Measurements from ENCODE around the gene TCF7.

TCF7 gene

DNA sequence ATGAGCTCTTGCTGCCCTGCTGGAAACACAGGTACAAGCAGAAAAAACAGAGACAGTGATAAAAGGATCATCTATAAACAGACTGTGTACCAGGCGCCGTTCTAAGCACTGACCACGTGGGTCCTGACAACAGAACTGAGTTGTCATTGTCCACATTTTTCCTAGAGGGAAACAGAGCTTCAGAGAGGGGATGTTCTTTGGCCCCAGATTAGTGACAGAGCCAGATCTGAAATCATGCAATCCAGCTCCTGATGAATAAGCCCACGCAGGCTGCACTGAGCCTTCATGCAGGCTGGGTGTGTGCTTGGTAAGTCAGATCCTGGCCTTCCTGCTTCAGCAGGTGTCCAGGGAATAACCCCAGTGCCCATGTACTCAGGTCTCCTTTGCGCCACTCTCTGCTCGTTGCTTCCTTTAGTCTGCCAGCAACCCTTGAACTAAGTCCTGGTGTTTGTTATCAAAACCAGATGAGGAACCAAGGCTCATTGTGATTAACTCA, 22.8 kb upstream of the TCF7 start:
- no peak for DNase-seq

DNA sequence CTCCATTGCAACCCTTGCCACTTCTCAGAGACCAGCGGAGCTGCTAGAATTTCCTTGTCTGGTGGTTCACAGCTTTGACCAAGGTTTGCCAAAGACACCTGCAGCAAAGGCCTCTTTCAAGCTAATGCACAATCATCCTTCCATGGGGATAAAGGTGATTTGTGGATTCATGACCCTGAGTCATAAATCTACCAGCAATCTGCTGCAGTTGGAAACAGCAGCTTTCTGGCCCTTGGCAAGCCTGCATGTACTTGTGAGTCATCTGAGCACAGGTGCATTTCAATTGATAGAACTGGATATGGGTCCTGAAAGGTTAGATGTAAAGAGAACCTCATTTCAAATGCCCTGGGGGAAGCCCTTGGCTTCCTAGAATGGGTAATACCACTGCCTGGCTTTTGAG, 21.6 kb upstream of the TCF7 start:
- no peak for DNase-seq

- DNase-seq, result no peak
These were observed 21.1 kb upstream of the TCF7 start for GRCh38 chr5:134093351-134093750.

GRCh38 chr5:134095293-134095692, 19.2 kb upstream of the TCF7 start:
- DNase-seq, result no peak

- no peak for DNase-seq
These were observed 18.4 kb upstream of the TCF7 start for GRCh38 chr5:134095887-134096589.

DNA sequence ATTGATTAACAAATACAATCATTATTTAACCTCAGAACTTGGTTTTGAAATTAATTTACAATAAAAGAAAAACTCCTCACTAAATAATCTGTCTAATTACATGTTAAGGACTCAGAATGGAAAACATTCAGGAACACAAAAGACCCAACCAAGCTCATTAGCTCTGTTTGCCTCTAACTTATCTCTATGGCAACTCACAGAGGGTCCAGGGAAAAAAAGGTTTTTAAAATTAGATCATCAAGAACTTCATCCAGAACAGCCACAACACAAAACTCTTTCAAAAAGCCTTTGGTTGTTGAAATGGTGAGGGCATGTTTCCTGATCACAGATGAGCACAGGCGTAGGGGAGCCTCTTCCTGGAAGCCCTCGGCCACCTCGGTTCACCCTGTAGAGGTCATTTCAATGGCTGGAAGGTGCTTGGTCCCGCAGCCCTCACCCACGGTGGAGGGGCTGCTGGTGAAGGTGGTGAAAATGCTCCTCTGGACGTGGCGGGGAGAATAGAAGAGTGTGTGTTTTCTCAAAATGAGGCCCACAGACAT, 17.2 kb upstream of the TCF7 start:
- no peak for DNase-seq

DNA sequence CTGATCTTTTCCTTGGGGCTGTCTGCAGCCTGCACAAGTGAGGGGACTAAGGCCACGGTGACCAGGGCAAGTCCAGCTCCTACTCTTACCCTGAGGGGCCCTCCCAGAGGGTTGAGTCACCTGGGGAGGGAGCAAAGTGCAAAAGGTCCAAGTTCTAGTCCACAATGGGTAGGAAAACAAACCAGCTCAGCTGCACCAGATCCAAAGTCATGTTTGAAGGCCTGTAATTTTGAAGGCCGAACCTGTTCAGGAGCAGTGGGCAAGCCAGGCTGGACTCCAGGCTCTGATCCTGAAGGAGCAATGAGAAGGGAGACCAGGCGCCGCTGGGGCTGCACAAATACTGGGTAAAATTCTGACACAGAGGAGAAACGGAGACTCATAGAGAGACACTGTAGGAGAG, 15.8 kb upstream of the TCF7 start:
- DNase-seq, result no peak

GRCh38 chr5:134099288-134099872, 15.1 kb upstream of the TCF7 start:
- no peak for DNase-seq

- DNase-seq, result no peak
These were observed 14.6 kb upstream of the TCF7 start for GRCh38 chr5:134099939-134100282.

- DNase-seq, result peak in 4 of 5 experiments; percentile 68 to 84 (median 78)
These were observed 14.0 kb upstream of the TCF7 start for GRCh38 chr5:134100283-134101091.

DNA sequence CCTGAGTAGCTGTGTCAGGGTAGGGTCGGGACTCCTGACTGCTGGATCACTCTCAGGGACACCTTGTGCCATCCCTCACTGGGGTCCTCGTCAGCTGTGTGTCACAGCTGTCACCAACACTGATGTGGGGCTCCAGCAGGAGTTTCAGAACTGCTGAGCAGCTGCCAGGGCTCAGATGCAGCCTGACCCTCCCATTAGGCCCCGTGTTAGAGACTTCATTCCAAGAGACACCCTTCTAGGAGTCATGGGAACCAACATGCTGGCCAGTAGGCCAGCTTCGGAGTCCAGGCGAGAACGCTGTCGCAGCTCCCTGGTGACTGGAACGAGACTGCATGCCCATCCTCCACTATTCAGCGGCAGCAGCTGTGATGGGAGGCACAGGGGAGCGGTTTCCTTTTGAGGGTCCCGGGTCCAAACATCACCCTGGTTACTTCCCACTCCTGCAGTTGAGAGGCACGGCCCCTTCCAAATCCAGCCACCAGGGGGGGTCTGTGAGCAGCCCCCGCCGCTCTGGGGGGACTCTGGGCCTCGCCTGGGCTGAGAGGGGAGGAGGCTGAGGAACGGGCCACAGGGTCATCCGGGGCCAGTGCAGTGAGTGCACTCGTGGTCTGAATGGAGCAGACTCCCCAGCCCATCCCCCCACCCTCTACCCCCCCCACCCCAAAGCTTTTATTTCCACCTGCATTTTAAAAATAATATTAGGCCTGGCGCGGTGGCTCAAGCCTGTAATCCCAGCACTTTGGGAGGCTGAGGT, 12.6 kb upstream of the TCF7 start:
- DNase-seq, result peak; percentile 49 to 65 (median 60)

GRCh38 chr5:134103397-134103796, 11.1 kb upstream of the TCF7 start:
- peak in 2 of 5 experiments; percentile 35 to 50 for DNase-seq

- no peak for DNase-seq
These were observed 10.4 kb upstream of the TCF7 start for GRCh38 chr5:134103998-134104654.

DNA sequence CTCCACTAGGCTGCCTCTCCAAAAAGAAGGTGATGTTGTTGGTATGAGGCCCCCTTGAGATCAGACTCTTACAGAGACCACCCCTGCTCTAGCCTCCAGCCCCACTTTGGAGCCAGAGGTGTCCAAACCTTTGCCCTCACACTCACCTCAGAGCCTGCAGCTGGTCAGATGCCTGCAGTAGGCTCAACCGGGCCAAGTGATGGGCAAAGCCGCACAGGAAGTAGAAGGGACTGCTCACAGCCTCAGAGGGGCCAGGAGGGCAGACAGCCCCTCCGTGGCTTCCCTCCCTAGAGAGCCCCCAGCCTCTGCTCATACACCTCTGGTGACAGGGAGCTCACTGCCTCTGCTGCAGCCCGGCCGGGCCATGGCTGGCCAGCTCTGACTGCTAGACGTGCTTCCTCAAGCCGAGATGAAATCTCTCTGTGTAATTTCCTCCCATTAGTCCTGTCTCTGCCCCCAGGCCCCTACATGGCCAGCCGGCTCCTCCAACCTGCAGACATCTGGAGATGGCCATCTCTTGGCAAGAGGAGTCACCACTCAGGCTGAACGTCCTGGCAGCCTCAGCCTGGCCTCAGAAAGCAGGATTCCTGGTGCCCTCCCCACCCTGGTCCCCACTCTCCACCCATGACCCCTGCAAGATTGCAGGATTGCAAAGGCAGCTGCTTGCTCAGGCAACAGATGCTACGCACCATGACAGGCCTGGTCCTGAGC, 7.3 kb upstream of the TCF7 start:
- DNase-seq, result no peak

- DNase-seq, result no peak
These were observed 6.7 kb upstream of the TCF7 start for GRCh38 chr5:134107779-134108178.

- no peak for DNase-seq
These were observed 4.1 kb upstream of the TCF7 start for GRCh38 chr5:134110382-134110781.

GRCh38 chr5:134111741-134112647, 2.5 kb upstream of the TCF7 start:
- DNase-seq, result peak in 2 of 5 experiments; percentile 46 to 87

DNA sequence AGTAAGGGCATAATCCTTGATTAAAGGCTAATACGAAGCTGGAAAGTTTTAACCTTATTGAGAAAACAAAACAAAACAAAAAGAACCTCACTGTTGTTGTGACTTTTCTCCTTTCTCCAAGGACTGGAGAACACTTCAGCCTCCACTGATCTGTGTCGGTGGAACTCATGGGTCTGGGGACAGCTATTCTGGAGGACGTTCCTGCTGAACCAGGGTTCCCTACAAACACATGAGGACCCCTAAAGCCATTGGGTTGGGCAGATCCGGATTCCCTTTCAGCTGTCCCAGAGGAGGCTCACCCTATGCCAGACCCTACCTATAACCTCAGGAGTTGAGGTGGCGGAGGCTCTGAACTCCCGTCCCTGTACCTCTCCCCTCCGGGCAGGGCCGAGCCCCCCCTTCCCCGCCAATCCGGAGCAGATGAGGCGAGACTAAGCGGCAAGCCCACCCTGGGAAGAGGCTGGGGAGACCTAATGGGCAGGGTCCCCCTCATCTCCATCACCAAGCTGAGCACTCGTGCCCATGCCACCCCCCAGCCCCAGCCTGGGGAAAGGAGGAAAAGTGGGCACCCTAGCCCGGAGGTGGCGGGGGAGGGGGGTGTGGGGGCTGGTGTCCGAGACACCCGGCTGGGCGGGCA, 1.6 kb upstream of the TCF7 start:
- DNase-seq, result no peak

DNA sequence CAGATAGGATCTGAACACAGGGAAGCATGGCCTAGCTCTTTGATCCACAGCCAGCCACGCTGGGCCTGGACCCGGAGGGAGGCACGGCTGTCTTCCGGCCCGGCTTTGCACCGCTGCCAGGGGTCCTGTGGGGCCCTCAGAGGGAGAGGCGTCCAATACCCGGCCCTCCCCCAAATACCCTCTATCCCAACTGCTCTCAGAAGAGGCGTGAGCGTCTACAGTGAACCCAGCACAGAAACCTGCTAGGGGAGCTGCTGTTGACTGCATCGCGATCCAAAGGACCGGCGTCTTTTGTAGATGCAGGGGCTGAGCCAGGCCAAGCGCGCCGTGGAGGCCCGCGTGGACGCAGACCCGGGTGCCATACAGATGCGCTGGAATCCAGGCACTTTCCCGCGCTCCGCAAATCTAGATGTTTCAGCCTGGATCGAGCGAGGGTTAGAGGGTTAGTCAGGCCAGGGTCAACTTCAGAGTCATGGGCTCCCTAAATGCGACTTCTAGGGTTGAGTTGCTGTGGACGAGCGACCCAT, 1.1 kb upstream of the TCF7 start:
- DNase-seq, result no peak
